Left kidney (tissue), 8 donors: ENCODE data around the gene WAPL. TPM values are rescaled to one million over a fixed set of nuclear protein-coding genes. Genes with fewer than 3 reads are reported as not detected.
"Not testable (repeated sequence)": the region's sequence is repeated elsewhere in the genome, so short reads cannot be mapped to it uniquely, and the experiment has no call there.

ENCODE experiments used
- DNase-seq: peaks from one replicate; pipeline ENCODE4 v3.0.0-alpha.2; 2013
- long read RNA-seq, 8 donors: transcript quantifications; one replicate each; lab custom pipeline, GENCODE V29; 2026
- polyA plus RNA-seq: library from polyadenylated mRNA; unstranded; fragments of 120-200 nt; gene quantifications from one replicate; pipeline ENCODE4 v1.2.1, GENCODE V29; 2013; ENCODE audit not compliant: insufficient read length

The WAPL gene, protein sequence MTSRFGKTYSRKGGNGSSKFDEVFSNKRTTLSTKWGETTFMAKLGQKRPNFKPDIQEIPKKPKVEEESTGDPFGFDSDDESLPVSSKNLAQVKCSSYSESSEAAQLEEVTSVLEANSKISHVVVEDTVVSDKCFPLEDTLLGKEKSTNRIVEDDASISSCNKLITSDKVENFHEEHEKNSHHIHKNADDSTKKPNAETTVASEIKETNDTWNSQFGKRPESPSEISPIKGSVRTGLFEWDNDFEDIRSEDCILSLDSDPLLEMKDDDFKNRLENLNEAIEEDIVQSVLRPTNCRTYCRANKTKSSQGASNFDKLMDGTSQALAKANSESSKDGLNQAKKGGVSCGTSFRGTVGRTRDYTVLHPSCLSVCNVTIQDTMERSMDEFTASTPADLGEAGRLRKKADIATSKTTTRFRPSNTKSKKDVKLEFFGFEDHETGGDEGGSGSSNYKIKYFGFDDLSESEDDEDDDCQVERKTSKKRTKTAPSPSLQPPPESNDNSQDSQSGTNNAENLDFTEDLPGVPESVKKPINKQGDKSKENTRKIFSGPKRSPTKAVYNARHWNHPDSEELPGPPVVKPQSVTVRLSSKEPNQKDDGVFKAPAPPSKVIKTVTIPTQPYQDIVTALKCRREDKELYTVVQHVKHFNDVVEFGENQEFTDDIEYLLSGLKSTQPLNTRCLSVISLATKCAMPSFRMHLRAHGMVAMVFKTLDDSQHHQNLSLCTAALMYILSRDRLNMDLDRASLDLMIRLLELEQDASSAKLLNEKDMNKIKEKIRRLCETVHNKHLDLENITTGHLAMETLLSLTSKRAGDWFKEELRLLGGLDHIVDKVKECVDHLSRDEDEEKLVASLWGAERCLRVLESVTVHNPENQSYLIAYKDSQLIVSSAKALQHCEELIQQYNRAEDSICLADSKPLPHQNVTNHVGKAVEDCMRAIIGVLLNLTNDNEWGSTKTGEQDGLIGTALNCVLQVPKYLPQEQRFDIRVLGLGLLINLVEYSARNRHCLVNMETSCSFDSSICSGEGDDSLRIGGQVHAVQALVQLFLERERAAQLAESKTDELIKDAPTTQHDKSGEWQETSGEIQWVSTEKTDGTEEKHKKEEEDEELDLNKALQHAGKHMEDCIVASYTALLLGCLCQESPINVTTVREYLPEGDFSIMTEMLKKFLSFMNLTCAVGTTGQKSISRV (N-terminal part only)
- 56.2 TPM for polyA plus RNA-seq
- long read RNA-seq, donor 1, partial matches to known transcripts, result 5 of 5 reads
- long read RNA-seq, donor 1, other reads (novel, unspliced or antisense), result 0 of 5 reads
- long read RNA-seq, donor 2, partial matches to known transcripts, result 6 of 6 reads
- long read RNA-seq, donor 2, other reads (novel, unspliced or antisense), result 0 of 6 reads
- long read RNA-seq, donor 3, result 0 reads
- long read RNA-seq, donor 4, partial matches to known transcripts, result 0 of 1 reads
- long read RNA-seq, donor 4, other reads (novel, unspliced or antisense), result 0 of 1 reads
- long read RNA-seq, donor 5, full-length matches to known transcripts, result 3 of 11 reads
- long read RNA-seq, donor 5, partial matches to known transcripts, result 8 of 11 reads
- long read RNA-seq, donor 5, other reads (novel, unspliced or antisense), result 0 of 11 reads
- long read RNA-seq, donor 6, partial matches to known transcripts, result 0 of 1 reads
- long read RNA-seq, donor 6, other reads (novel, unspliced or antisense), result 0 of 1 reads
- long read RNA-seq, donor 7, result 0 reads
- long read RNA-seq, donor 8, result 0 reads

DNA sequence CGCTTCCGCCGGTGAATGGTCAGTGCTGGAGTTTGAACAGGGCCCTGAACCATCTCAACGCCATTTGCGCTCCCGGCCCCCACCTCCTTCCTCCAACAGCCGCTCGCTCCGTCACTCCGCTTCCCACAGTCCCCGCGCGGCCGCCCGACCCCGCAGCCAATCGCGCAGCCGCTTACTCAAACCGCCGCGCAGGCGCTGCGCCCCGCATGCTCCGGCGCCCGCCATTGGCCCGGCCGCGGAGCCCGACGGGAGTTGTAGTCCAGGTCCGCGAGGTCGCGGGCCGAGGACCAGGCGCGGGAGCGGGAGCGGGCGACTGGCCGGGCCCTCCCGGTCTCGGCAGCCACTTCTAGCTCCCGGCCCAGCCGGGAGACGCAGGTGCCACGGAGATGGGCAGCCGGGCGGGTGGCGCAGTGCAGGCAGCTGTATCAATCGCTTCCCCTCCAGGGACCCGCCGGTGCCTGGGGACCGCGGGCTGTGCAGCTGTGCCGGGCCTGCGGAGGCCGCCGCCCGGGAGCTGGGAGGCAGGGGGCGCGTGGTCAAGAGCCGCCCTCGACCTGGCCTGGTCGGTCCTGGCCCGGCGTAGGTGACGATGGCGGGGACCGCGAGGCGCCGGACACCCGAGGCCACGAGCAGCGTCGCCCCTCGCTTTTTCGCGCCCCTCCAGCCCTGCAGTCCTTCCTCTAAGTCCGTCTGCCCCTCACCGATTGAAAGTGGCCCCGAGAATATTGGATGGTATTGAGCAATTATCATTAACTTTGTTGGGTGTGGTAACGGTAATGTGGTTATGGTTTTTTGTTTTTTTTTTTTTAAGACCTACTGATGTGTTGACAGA lies at the start of gene WAPL:
Gene WAPL (minus strand): TSS at position 115 of the 832 bp plus-strand sequence. CDS start 3,723 bp downstream, outside the sequence.
- peak; percentile 95 for DNase-seq

DNA sequence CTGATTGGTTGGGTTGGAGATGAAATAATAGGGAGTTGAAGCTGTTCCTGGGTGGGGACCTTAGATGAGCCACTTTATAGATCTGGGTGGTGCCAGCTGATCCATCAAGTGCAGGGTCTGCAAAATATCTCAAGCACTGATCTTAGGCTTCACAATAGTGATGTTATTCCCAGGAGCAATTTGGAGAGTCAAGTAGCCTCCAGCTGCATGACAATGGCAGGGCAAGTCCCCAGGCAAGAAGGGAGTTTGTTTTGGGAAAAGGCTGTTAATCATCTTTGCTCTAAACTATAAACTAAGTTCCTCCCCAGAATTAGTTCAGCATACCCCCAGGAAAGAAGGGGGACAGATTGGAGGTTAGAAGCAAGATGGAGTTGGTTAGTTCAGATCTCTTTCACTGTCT lies 47.7 kb upstream of the WAPL start:
- no peak for DNase-seq

DNA sequence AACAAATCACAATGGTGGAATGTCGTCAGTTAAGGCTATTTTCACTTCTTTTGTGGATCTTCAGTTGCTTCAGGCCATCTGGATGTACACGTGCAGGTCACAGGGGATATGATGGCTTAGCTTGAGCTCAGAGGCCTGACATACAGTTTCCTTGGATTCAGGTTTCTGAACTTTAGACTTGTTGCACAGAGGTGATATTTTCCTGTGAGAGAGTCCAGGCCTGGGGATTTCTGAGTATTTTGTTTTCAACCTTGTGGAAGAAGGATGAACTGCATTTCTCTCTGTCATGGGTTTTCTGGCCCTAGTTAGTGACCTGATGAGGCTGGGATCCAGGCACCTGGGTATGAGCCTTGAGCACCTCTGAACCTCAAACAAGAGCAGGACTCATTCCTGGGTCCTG lies 44.9 kb upstream of the WAPL start:
- DNase-seq, result not testable (repeated sequence)

DNA sequence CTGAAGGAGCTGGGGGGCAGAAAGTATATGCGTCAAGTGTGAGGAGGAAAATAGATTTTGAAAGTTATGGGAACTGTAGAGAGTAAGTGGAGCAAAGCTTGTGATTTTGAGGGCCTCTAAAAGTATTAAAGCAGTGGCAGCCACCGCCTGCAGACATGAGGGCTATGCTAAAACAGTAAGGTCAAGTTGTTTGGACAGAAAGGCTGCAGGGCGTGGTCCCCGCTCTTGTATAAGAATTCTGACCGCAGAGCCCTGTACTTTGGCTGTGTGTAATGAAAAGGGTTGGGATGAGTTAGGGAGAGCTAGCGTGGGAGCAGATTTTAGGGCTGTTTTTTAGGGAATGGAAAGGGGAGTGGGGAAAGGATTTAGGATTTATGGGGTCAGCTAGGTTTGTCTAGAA lies 41.7 kb upstream of the WAPL start:
- not testable (repeated sequence) for DNase-seq

DNA sequence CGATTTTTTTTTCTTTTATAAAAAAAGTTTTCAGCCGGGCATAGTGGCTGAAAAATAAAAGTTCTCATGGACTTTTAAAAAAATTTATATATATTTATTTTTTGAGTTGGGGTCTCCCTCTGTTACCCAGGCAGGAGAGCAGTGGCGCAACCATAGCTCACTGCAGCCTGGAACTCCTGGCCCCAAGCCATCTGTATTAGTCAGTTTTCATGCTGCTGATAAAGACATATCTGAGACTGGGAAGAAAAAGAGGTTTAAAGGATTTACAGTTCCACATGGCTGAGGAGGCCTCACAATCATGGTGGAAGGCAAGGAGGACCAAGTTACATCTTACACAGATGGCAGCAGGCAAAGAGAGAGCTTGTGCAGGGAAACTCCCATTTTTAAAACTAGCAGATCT lies 37.1 kb upstream of the WAPL start:
- DNase-seq, result not testable (repeated sequence)

DNA sequence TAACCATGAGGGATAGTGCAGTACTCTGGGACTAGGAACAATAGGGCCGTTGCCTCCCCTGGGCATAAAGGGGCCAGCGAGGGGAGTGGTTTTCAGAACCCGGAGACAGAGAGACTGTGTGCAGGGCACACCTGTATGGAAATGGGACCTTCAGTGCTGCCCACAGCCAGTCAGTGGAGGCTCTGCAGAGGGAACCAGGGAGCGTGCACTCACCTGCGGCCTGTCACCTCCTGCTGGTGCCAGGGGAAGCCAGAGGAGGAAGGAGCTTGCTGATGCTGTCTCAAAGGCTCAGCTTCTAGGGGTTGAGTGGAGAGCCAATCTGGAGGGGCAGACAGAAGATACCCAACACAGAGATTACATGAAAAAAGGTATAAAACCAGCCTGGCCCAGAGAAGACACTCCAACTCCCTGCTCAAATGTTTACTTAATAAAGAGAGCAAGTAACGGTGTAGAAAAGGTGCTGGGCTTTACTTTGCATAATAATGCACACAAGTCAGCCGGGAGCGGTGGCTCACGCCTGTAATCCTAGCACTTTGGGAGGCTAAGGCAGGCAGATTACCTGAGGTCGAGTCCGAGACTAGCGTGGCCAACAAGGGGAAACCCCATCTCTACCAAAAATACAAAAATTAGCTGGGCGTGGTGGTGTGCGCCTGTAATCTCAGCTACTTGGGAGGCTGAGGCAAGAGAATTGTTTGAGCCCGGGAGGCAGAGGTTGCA lies 35.5 kb upstream of the WAPL start:
- no peak for DNase-seq

DNA sequence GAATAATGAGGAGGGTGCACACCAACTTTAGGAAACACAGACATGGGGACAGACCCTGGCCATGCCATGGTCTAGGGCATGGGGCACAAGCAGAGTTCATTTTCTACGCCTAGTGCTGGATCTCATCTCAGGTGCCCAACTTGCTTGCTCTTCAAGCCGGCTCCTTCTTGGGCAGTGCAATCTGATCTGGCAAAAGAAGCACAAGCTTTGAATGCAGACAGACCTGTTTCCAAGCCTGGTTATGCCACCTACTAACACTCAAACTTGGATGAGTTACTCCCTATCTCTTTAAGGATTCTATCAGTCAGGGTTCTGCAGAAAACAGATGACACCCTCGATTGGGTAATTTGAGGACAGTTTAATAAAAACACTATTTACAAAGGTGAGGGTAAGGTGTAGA lies 34.9 kb upstream of the WAPL start:
- no peak for DNase-seq

DNA sequence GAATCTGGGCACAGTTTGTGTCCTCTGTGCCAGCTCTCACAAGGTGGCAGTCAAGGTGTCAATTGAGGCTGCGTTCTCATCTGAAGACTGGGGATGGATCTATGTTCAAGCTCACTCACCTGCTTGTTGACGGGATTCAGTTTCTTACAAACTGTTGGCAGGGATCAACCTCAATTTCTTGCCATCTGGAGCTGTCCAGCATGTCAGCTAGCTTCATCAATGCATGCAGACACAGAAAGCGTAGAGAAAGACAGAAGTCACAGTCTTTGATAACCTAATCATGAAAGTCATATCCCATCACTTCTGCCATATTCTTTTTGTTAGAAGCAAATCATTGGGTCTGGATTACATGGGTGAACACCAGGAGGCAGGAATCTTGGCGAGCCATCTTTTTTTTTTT lies 32.0 kb upstream of the WAPL start:
- DNase-seq, result no peak

DNA sequence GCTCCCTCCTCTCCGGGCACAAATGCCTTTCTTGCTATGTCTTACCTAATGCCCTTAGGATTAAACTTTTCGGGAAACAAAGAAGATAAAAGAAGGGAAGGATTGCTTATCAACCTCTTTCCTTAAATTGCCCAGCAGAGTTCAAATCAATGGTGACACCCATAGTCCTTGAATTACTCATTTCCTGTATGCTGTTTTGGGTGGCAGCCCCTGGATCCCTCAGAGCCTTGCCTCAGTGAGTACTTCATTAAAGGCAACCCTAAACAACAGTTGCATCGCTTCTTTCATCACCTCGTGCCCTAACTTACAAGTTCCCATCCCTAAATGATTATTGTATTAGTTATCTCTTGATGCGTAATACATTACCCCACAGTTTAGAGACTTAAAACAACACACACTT lies 31.6 kb upstream of the WAPL start:
- no peak for DNase-seq

DNA sequence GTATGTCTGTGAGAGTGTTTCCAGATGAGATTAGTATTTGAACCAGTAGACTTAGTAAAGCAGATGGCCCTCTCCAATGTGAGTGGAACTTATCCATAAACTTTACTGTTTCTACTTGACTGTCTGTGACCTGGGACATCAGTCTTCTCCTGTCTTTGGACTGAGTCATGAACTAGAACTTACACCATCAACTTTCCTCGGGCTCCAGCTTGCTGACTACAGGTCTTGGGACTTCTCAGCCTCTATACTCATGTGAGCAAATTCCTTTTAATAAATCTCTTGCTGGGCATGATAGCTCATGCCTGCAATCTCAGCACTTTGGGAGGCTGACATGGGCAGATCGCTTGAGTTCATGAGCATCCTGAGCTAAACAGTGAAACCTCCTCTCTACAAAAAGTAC lies 25.7 kb upstream of the WAPL start:
- no peak for DNase-seq

DNA sequence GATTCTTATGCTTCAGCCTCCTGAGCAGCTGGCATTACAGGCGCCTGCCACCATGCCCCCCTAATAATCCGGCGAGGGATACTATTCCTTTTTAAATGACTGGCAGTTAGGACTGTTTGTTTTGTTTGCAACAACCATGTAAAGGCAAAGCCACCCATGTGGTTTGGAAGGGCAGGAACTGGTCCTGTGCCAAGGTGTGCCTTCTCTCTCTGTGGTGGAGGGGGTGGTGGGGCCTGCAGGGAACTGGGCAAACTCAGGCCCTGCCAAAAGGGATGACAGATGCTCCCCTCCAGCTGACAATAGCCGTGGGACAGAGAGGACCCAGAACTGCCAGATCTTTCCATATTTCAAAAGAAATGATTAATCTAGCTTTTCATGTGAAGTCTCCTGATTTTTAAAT lies 23.5 kb upstream of the WAPL start:
- no peak for DNase-seq

DNA sequence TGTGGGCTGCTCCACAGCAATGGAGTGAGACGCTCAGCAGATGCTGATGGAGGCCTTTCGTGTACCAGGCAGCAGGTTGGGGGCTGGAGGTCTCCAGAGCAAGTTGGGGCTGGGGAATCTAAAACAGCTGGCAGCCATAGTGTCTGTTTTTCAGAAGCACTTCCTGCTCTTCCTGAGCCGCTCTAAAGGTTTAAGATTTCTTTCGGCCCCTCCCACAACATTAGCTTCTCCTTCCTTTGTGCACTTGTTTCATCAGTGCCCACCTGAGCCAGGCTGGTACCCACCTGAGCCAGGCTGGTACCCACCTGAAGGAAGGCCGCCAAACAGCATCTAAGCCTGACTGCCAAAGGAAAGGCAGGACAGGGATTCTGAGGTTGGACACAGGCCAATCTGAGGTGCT lies 18.4 kb upstream of the WAPL start:
- no peak for DNase-seq

DNA sequence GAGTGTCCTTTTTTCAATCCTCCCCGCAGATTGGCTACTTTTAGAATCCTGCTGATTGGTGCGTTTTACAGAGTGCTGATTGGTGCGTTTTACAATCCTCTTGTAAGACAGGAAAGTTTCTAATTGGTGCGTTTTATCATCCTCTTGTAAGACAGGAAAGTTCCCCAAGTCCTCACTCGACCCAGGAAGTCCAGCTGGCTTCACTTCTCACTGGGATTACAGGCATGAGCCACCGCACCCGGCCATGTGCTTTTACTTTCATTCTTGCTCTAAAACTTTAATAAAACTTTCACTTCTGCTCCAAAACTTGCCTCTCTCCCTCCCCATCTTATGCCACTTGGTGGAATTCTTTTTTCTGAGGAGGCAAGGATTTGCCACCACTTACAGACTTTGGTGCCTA lies 17.0 kb upstream of the WAPL start:
- no peak for DNase-seq

DNA sequence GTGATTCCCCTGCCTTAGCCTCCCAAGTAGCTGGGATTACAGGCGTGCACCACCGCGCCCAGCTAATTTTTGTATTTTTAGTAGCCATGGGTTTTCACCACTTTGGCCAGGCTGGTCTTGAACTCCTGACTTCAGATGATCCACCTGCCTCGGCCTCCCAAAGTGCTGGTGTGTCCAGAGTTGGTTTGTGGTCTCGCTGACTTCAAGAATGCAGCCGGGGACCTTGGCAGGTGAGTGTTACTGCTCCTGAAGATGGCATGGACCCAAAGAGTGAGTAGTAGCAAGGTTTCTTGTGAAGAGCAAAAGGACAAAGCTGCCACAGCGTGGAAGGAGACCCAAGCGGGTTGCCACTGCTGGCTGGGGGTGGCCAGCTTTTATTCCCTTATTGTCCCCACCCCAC lies 16.4 kb upstream of the WAPL start:
- DNase-seq, result not testable (repeated sequence)

DNA sequence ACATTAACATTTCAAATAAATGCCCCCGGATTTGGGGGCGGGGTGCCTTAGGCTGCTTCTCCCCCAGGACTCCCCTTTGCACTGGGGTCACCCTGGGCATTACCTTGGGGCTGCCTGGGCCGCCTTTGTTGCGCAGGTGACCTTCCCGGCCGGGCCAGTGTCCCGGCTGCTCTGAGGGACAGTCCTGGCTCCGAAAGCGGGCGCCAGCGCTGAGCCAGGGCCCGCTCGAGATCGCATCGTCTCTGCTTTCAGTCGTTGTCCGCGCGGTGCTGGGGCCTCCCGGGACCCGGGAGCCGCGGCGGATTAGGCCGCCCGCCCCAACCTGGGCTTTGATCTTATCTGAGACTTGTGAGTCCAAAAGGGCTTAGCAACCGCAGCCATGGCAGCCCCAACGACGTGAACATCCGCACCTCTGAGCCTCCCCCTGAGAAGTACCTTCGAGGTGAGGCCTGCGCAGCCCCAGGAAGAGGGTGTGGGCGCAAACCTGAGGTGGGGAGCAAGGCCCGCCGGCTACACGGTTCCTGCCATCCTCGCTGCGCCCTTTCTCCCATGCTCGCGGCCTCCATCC lies 14.8 kb upstream of the WAPL start:
- DNase-seq, result no peak

DNA sequence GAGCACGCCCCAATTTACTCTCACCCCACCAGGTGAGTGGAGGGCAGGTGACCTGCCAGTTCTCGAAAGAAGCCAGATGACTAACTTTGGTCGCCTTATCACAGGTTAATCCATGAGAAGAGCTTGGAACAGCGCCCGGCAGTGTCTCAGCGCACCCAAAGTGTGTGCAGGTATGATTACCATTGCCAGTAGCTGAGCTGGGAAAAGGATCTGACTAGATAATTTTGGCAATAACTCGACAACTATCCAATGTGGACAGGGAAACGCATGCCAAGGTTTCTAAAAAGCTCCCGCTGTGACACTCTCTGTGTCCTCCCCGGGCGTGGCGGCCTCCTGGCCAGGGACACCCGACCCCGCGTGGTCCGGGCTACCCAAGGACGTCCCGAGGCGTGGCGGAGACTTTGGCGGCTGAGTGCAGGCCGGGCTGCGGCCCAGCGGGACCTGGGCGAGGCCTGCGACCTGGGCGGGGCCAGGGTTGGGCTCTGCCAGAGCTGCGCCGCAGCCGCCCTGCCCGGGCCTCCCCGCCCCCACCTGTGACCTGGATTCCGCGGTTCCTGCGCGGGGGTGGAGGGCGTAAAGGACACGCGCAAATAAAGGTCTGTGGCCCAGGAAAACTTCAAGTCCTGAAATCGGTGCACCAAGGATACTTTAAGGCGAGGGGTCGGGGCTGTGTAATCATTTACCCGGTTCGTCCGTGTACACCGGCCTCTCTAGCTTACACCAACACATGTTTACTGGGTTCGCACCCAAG lies 13.7 kb upstream of the WAPL start:
- DNase-seq, result no peak

DNA sequence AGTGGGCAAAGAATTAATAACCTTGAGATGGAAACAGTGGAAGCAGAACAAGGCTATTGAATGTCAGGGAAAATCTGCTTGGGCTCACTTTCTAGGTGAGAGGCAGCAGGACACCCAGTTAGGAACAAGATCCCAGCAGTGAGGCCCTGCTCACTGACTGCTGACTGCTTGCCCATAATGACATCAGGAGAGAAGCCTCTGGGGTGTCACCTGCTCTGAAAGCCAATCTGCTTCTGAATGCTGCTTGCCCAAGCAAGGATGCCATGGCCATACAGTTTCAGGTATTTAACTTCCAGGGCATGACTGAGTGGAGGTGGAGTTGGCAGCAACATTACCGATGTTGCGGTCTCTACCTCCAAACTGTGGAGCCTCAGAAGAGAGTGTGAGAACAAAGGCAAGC lies 11.7 kb upstream of the WAPL start:
- DNase-seq, result no peak

DNA sequence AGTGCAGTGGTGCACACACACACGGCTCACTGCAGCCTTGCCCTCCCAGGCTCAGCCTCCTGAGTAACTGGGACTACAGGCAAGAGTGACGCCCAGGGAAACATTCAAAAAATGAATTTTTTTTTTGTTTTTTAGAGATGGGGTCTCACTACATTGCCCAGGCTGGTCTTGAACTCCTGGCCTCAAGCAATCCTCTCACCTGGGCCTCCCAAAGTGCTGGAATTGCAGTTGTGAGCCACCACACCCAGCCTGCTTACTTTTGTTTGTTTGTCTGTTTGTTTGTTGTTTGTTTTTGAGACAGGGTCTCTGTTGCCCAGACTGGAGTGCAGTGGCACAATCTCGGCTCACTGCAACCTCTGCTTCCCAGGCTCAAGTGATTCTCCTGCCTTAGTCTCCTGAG lies 7.1 kb upstream of the WAPL start:
- not testable (repeated sequence) for DNase-seq

DNA sequence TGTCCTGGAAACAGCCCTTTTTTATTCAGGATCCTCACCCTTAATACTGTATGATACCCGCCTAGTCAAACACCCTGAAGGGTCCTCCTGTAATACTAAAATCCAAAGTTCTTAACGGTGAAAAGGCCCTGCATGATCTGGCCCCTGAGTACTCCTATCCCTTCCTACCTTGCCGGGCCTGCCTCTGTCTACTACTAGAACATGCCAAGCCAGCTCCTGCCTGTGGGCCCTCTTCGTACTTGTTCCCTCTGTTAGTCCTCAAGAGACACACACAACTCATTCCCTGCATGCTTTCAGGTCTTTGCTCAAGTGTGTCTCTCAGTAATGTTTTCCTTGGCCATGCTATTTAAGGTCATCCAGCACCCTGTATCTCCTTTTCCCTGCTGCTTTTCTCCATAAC lies 5.0 kb upstream of the WAPL start:
- no peak for DNase-seq
